K562 (cell line): Measurements from ENCODE around the gene TMEM202. TPM values are rescaled to one million over a fixed set of nuclear protein-coding genes. Genes with fewer than 3 reads are reported as not detected.

Experiments used
- ARNT ChIP-seq, 2 experiments: fragments of 450-650 bp; IDR thresholded peaks; 2 replicates each; pipeline ENCODE4 v1.6.1; 2016; ENCODE audit warnings: mild to moderate bottlenecking in 1 of 2
- HDAC6 ChIP-seq: IDR thresholded peaks from 2 replicates; pipeline ENCODE4 v1.6.1; 2012; ENCODE audit warnings: low read depth, mild to moderate bottlenecking, control low read depth, inconsistent platforms, low read length, moderate library complexity
- HNRNPK ChIP-seq: fragments of 200-400 bp; formaldehyde crosslinking; IDR thresholded peaks from one replicate; pipeline ENCODE4 v1.6.1; 2018; ENCODE audit warnings: mild to moderate bottlenecking, low read depth, low read length; ENCODE audit not compliant: poor library complexity, severe bottlenecking
- ILK ChIP-seq: fragments of 450-650 bp; IDR thresholded peaks from 2 replicates; pipeline ENCODE4 v1.6.1; 2016; ENCODE audit warnings: missing genetic modification characterization, low read depth, mild to moderate bottlenecking, missing compliant biosample characterization, moderate library complexity, borderline replicate concordance
- KLF13 ChIP-seq: fragments of 450-650 bp; IDR thresholded peaks from 2 replicates; pipeline ENCODE4 v1.6.1; 2016; ENCODE audit warnings: missing genetic modification characterization, low read depth, mild to moderate bottlenecking, missing compliant biosample characterization, moderate library complexity, borderline replicate concordance
- RERE ChIP-seq: sonication (generic); formaldehyde crosslinking; IDR thresholded peaks from 2 replicates; pipeline ENCODE4 v1.8.0; 2023; ENCODE audit warnings: missing genetic modification reagents, mild to moderate bottlenecking, borderline replicate concordance
- SUPT5H ChIP-seq: fragments of 450-650 bp; IDR thresholded peaks from 2 replicates; pipeline ENCODE4 v1.6.1; 2016
- TAL1 ChIP-seq: fragments of 450-650 bp; IDR thresholded peaks from 2 replicates; pipeline ENCODE4 v1.6.1; 2016; ENCODE audit warnings: mild to moderate bottlenecking
- ZBTB11 ChIP-seq, 3 experiments: fragments of 200-800 bp in 1 of 3; fragments of 250-450 bp in 1 of 3; fragments of 450-650 bp in 1 of 3; sonication (Bioruptor Pico) in 1 of 3; sonication (Bioruptor generic) in 1 of 3; formaldehyde crosslinking in 1 of 3; IDR thresholded peaks; 2 replicates each; pipeline versions ENCODE4 v1.6.1 to v1.8.0; 2016 to 2022; ENCODE audit warnings: mild to moderate bottlenecking in 2 of 3, missing genetic modification characterization in 2 of 3, missing compliant biosample characterization in 1 of 3, moderate library complexity in 1 of 3
- ZEB2 ChIP-seq: fragments of 450-650 bp; IDR thresholded peaks from 2 replicates; pipeline ENCODE4 v1.6.1; 2016
- ZNF146 ChIP-seq: IDR thresholded peaks from one replicate; pipeline ENCODE4 v1.6.1; 2018; ENCODE audit warnings: missing compliant biosample characterization; ENCODE audit not compliant: unreplicated experiment
- polyA plus RNA-seq, 8 experiments: library from polyadenylated mRNA; depleted of rRNA in 4 of 8; stranded (reverse) in 5 of 8; unstranded in 3 of 8; fragments of >200 nt; fragmentation: Nextera tagmentation in 2 of 8; fragmentation: Illumina TruSeq in 1 of 8; extraction: Ambion mirVana in 2 of 8; extraction: Trizol in 1 of 8; gene quantifications; 2 replicates each; pipeline versions ENCODE4 v1.2.1 to v1.2.3, GENCODE V29; 2011 to 2014; ENCODE audit warnings: inconsistent platforms in 1 of 8, missing spikeins in 1 of 8
- total RNA-seq, 7 experiments: library from RNA; depleted of rRNA in 6 of 7; stranded (reverse); fragments of >200 nt in 6 of 7; fragmentation: Illumina TruSeq in 2 of 7; extraction: Trizol in 2 of 7; gene quantifications; 2 replicates each; pipeline versions ENCODE4 v1.2.1 to v1.2.3, GENCODE V29; 2011 to 2021; ENCODE audit warnings: low replicate concordance in 1 of 7

TMEM202 gene
- total and polyA plus RNA-seq, 9 of the 15 experiments (the other 6 are each of a cell fraction or from before 2014, with no cell fraction given): not detected

DNA sequence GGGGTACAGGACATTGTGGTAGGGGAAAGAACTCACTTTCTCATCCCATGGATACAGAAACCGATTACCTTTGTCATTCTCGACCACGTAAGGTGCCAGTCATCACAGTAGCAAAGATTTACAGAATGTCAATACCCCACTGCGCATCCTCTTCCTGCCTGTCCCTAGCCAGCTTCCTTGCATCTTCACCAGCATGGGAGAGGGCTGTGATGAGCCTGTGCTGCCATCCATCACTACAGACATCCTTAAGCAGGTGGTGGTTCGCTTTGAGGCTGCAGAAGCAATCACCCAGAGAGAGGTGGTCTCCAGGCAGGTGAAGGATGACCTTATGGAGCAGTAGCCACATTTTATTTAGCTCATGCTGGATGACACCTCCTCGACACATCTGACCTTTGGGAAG lies 52.7 kb downstream of the TMEM202 start (continued):
- TF ChIP-seq RERE (CRISPR knock-in tag): no peak
- TF ChIP-seq ARNT (IDR thresholded peaks at IDR 0.05): no peak
- TF ChIP-seq ILK (tag): no peak
- no peak for TF ChIP-seq HDAC6
- no peak for TF ChIP-seq ZNF146 (CRISPR knock-in tag)
- TF ChIP-seq TAL1: no peak
- TF ChIP-seq HNRNPK: no peak
- TF ChIP-seq SUPT5H: no peak
- TF ChIP-seq ZEB2: no peak
- TF ChIP-seq ZBTB11 (CRISPR knock-in tag; IDR thresholded peaks at IDR 0.05): no peak
- TF ChIP-seq KLF13 (tag): no peak
- TF ChIP-seq, all 486 proteins: peak for 0
